Measurements from ENCODE around the gene SLC39A6.
"Not testable (repeated sequence)": the region's sequence is repeated elsewhere in the genome, so short reads cannot be mapped to it uniquely, and the experiment has no call there.

Gene SLC39A6
- long read RNA-seq, donor 1, transcript SLC39A6-201 (10 exons, 3,543 nt): major isoform, 14 of 24 reads
- long read RNA-seq, donor 1, partial matches to known transcripts: 8 of 24 reads
- long read RNA-seq, donor 1, other reads (novel, unspliced or antisense): 0 of 24 reads
- long read RNA-seq, donor 2, transcript SLC39A6-201 (10 exons, 3,543 nt): major isoform, 9 of 14 reads
- long read RNA-seq, donor 2, partial matches to known transcripts: 5 of 14 reads
- long read RNA-seq, donor 2, other reads (novel, unspliced or antisense): 0 of 14 reads
- long read RNA-seq, donor 3, transcript SLC39A6-201 (10 exons, 3,543 nt): major isoform, 5 of 14 reads
- long read RNA-seq, donor 3, partial matches to known transcripts: 8 of 14 reads
- long read RNA-seq, donor 3, other reads (novel, unspliced or antisense): 0 of 14 reads
- long read RNA-seq, donor 4, transcript SLC39A6-201 (10 exons, 3,543 nt): major isoform, 10 of 28 reads
- long read RNA-seq, donor 4, partial matches to known transcripts: 16 of 28 reads
- long read RNA-seq, donor 4, other reads (novel, unspliced or antisense): 0 of 28 reads
- long read RNA-seq, donor 5, transcript SLC39A6-201 (10 exons, 3,543 nt): major isoform, 9 of 82 reads
- long read RNA-seq, donor 5, partial matches to known transcripts: 70 of 82 reads
- long read RNA-seq, donor 5, other reads (novel, unspliced or antisense): 0 of 82 reads
- long read RNA-seq, donor 6, transcript SLC39A6-201 (10 exons, 3,543 nt): major isoform, 8 of 17 reads
- long read RNA-seq, donor 6, partial matches to known transcripts: 6 of 17 reads
- long read RNA-seq, donor 6, other reads (novel, unspliced or antisense): 0 of 17 reads
- long read RNA-seq, donor 7: 0 reads
- long read RNA-seq, donor 8, transcript SLC39A6-201 (10 exons, 3,543 nt): major isoform, 11 of 70 reads
- long read RNA-seq, donor 8, partial matches to known transcripts: 59 of 70 reads
- long read RNA-seq, donor 8, other reads (novel, unspliced or antisense): 0 of 70 reads

DNA sequence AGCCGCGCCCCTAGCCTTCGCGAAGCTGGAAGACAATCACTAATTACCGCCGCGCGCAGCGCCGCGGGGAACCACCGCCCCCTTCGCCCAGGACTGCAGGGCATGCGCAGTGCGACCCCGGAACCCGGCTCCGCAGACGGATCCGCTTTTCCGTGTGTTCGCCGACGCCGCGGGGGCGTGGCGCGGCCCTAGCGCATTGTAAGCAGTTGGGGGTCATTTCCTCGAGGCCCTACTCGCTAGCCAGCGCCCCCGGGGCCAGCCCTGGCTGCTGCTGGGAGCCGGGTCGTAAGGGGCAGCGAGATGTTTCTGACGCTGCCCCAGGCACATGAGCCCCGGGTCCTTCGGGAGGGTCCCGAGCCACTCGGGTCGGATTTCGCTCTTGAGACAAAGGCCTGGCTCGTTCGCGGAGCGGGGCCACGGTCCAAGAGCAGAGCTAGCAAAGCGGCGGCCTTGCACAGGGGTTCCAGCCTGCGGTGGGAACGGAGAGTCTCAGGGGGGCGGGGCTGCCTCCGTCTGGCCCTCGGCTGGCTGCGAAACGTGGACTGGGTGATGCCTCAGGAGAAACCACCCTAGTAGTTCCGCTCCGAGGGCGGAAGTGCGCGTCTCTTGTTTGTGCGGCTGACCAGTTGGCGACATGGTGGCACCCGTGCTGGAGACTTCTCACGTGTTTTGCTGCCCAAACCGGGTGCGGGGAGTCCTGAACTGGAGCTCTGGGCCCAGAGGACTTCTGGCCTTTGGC lies at the start of gene SLC39A6, which contains the start of gene ELP2:
Gene SLC39A6 (minus strand): TSS at position 41 of the 739 bp plus-strand sequence. CDS start 2,333 bp downstream, outside the sequence.
Gene ELP2 (plus strand): TSS at position 600 of the 739 bp plus-strand sequence. CDS start 35 bp downstream, at position 635.
- peak; percentile 98 for DNase-seq

DNA sequence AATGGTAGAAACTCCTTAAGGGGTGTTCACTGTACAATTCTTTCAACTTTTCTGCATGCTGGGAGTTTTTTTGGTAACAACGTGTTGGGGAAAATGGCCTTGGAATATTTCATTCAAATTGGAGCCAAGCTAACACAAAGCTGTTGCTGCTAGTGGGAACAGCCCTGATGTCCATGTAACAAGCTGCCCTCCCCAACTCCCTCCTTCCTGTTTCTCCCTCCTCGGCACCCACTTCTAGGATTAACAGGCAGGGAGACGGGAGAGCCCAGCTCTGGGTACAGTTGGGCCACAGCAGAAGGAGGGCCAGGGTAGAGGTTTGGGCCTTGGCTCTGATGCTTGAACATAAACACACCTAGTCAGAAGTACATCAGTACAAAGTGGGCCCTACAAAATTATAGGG lies 48.8 kb upstream of the SLC39A6 start:
- no peak for DNase-seq

DNA sequence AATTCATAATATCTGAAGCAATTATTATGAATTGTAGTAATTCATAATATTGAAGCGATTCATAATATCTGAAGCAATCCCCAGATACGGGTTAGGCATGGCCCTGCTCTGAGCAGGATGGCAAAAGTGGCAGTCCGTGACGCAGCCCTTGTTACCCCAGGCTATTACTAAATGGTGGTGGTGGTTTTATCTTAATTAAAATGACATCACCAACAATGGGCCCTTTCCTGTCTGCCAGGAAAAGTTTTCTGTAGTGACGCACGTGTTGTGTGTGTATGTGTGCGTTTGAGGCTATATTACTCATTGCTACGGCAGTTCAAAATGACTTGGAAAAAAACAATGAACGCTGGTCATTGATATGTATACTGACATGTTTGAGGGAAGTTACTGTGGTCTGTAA lies 47.6 kb upstream of the SLC39A6 start:
- DNase-seq: no peak

DNA sequence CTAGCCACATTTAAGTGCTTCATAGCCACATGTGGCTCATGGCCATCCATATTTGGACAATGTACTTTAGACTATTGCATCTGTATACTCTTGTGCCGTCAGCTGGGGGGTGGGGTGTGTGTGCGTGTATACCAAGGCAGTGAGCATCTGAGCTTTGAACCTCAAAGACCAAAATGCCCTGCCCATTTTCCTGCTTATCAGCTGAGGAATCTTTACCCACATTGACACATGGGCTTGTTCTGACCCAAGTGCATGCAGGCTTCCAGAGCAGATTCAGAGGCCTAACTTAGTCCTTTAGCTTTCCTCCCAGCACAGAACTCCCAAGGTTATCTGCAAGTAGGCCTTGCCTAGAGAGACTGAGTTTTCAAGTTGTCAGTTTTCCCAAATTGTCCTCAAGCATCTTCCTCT lies 47.0 kb upstream of the SLC39A6 start:
- DNase-seq: no peak

- no peak for DNase-seq
Measured at GRCh38 chr18:36175481-36175880, 46.3 kb upstream of the SLC39A6 start.

DNA sequence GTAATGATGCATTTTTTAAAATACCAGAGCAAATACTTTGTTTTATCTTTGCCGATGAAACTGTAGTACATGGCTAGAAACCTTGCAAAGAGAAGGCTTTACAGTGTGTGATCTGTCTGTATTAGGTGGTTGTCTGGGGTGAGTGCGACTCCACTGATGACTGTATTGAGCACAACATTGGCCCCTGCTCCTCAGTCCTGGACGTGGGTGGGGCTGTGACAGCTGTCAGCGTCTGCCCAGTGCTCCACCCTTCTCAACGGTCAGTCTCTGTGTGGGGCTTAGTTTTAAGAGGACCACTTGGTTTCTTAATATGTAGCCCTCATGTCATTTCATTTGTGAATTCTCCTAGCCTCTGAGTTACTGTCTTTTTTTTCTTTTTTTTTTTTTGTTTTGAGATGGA lies 40.8 kb upstream of the SLC39A6 start:
- DNase-seq: no peak

DNA sequence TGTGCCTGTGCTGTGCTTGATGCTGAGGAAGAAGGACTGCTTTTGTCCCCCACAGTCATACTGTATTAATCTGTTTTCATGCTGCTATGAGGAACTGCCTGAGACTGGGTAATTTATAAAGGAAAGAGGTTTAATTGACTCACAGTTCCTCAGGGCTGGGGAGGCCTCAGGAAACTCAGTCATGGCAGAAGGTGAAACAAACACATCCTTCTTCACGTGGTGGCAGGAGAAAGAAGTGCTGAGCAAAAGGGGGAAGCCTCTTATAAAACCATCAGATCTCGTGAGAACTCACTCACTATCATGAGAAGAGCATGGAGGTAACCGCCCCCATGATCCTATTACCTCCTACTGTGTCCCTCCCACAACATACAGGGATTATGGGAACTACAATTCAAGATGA lies 39.2 kb upstream of the SLC39A6 start:
- not testable (repeated sequence) for DNase-seq

- DNase-seq: no peak
Measured at GRCh38 chr18:36167692-36168218, 38.6 kb upstream of the SLC39A6 start.

DNA sequence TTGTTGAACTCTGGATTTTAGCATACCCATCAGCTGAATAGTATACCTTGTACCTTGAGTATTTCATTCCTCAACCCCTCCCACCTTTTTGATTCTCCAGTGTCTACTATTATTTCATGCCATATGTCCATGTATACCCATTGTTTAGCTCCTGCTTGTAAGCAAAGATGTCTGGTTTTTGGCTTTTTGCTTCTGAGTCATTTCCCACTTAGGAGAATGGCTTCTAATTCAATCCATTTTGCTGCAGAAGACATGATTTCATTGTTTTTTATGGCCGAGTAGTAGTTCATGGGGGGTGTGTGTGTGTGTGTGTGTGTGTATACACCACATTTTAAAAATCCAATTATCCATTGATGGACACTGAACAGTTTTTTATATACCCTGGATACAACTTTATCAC lies 33.8 kb upstream of the SLC39A6 start:
- DNase-seq: no peak

GRCh38 chr18:36160959-36161371 lies 31.8 kb upstream of the SLC39A6 start:
- DNase-seq: no peak

- no peak for DNase-seq
Measured at GRCh38 chr18:36158266-36158867, 29.2 kb upstream of the SLC39A6 start.

GRCh38 chr18:36157441-36157840 lies 28.3 kb upstream of the SLC39A6 start:
- no peak for DNase-seq

- DNase-seq: no peak
Measured at GRCh38 chr18:36155851-36156757, 27.0 kb upstream of the SLC39A6 start.

DNA sequence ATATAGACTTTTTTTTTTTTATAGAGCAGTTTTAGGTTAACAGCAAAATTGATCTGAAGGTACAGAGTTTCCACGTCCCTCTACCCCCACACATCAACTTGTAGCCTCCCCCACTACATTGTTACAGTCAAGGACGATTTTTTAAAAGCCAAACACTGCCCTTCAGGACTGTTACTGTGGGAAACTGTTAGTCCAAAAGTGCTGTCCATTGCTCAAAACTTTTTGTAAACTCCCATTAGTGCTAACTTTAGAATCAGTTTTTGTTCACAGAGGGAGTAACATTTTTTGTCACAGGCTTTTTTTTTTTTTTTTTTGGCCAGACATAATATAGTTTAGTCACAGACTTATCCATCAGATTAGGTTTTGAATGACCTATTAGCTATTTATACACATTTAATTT lies 24.6 kb upstream of the SLC39A6 start:
- DNase-seq: no peak

DNA sequence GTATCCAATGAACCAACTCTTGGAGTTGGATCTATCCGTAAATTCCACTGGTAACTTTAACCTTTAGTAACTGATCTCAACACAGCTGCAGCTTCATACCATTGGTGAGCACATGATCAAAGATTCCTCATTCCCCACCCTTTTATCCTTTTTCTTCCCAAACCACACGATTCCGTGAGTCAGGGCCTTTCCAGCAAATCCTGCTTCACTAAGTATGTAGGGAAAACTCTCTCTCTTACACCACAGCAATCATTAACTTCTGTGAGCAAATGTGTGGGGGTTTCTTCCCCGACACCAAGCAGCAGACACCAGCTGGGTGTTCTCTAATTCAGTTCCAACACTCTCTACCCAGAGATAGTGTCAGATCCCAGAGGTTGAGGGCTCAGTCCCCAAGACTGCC lies 24.1 kb upstream of the SLC39A6 start:
- DNase-seq: no peak

DNA sequence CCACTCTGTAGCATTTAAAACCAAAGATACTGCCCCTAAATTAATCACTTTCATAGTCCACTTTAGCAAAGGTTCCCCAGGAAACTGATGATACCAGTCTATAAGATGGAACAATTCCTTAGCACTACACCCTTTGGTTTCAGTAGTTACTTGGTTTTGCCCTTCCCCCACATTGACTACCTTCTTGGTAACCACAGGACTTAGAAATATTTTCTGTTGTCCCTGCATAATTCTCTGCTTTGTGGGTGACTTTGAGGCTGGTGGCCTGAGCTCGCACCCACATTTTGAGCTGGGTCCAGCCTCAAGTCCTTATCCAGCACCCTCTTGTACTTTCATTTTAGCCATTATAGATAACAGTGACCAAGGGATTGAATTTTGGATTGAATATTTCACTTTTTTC lies 23.6 kb upstream of the SLC39A6 start:
- no peak for DNase-seq

DNA sequence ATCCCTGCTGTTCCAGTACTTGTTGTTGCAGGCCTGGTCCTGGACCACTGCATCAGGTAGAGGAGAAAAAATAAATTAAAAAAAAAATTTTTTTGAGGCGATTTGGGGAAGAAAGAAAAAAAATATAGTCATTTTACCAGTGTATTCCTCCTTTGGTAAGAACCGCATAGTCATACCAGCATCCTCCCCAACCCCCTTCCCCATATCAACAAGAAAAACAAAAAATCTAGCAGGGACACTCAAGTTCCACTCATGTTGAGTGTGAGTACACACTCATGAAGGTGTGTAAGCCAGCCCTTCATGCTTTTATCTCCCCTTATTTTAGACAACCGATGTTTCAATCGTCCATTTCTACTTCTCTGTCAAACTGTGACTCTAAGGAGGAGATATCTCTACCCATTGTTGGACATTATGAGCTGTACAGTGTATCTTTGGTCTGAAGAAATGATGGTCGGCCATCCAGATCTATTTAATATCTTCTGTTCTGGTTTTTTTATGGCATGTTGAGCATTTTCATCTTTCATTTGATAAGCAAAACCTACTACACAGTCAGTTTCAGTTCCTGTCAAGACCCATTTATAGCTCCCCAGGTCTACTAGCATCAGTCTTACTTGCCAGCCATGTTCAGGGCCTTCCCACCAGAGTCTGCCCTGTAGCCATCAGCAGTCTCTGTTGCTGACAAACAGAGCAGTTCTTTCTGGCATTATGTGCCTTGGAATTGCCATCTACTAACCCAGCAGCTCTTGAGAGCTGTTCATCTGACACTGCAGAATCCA lies 20.6 kb upstream of the SLC39A6 start:
- DNase-seq: no peak

DNA sequence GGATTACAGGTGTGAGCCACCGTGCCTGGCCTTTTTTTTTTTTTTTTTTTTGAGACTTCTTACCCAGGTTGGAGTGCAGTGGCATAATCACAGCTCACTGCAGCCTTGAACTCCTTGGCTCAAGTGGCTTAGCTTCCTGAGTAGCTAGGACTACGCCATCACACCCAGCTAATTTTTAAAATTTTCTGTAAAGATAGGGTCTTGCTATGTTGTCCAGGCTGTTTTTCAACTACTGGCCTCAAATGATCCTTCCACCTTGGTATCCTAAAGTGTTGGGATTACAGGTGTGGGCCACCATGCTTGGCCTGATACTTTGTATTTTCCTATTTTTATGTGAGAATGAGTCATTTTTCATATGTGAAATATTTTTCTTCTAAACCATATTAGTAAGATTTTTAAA lies 14.3 kb upstream of the SLC39A6 start:
- DNase-seq: no peak

GRCh38 chr18:36142751-36143150 lies 13.6 kb upstream of the SLC39A6 start:
- DNase-seq: no peak

- no peak for DNase-seq
Measured at GRCh38 chr18:36141576-36141975, 12.4 kb upstream of the SLC39A6 start.
